Measurements from ENCODE around the gene FOXN1. TPM values are rescaled to one million over a fixed set of nuclear protein-coding genes. Genes with fewer than 3 reads are reported as not detected.

The FOXN1 gene
- total RNA-seq, 1 donor from 2014 or later, result not detected

- intact Hi-C loops (cut with micrococcal nuclease), result no loop called here
- no peak for DNase-seq
- Mint-ChIP-seq H3K36me3 (ENCODE audit: low read depth) (no peaks in the 10 kb centered on the region), H3K27me3 (peaks cover 5% of the 10 kb centered on the region), H3K27ac (no peak overlapping the region), H3K4me1 (peaks cover under 1% of the 10 kb centered on the region), H3K4me3 (no peak overlapping the region), H3K9me3 (no peaks in the 10 kb centered on the region)
Measured at GRCh38 chr17:28499684-28500357, 6.3 kb upstream of the FOXN1 start.

GRCh38 chr17:28500712-28501379, 5.3 kb upstream of the FOXN1 start:
- H3K36me3 Mint-ChIP-seq (ENCODE audit: low read depth), result no peaks in the 10 kb centered on the region
- intact Hi-C loops (cut with micrococcal nuclease), result no loop called here
- no peak overlapping the region for H3K27ac Mint-ChIP-seq

GRCh38 chr17:28501421-28502284, 4.5 kb upstream of the FOXN1 start:
- no peaks in the 10 kb centered on the region for H3K4me1 Mint-ChIP-seq
- H3K27me3 Mint-ChIP-seq, result peaks cover 7% of the 10 kb centered on the region
- intact Hi-C loops (cut with micrococcal nuclease), result no loop called here
- no peaks in the 10 kb centered on the region for H3K9me3 Mint-ChIP-seq
- no peaks in the 10 kb centered on the region for H3K36me3 Mint-ChIP-seq (ENCODE audit: low read depth)
- H3K4me3 Mint-ChIP-seq, result no peak overlapping the region
- H3K27ac Mint-ChIP-seq, result no peak overlapping the region
- DNase-seq, result no peak

More at GRCh38 chr17:28500712-28501379, 5.3 kb upstream of the FOXN1 start:
- no peaks in the 10 kb centered on the region for H3K4me1 Mint-ChIP-seq
- peaks cover 7% of the 10 kb centered on the region for H3K27me3 Mint-ChIP-seq
- DNase-seq, result no peak
- H3K9me3 Mint-ChIP-seq, result no peaks in the 10 kb centered on the region
- H3K4me3 Mint-ChIP-seq, result no peak overlapping the region

GRCh38 chr17:28503420-28503819, 2.7 kb upstream of the FOXN1 start:
- DNase-seq, result no peak
- no peaks in the 10 kb centered on the region for H3K9me3 Mint-ChIP-seq
- H3K4me1 Mint-ChIP-seq, result no peaks in the 10 kb centered on the region
- H3K4me3 Mint-ChIP-seq, result no peak overlapping the region
- intact Hi-C loops (cut with micrococcal nuclease), result no loop called here
- H3K36me3 Mint-ChIP-seq (ENCODE audit: low read depth), result no peaks in the 10 kb centered on the region
- H3K27ac Mint-ChIP-seq, result no peak overlapping the region
- H3K27me3 Mint-ChIP-seq, result peaks cover 7% of the 10 kb centered on the region

- H3K9me3 Mint-ChIP-seq, result no peaks in the 10 kb centered on the region
- H3K27ac Mint-ChIP-seq, result no peak overlapping the region
- H3K36me3 Mint-ChIP-seq (ENCODE audit: low read depth), result no peaks in the 10 kb centered on the region
- intact Hi-C loops (cut with micrococcal nuclease), result no loop called here
- H3K4me1 Mint-ChIP-seq, result no peaks in the 10 kb centered on the region
- H3K4me3 Mint-ChIP-seq, result no peak overlapping the region
- H3K27me3 Mint-ChIP-seq, result peaks cover 11% of the 10 kb centered on the region
- no peak for DNase-seq
Measured at GRCh38 chr17:28506763-28507487, 777 bp downstream of the FOXN1 start.

GRCh38 chr17:28507567-28508203, 1.5 kb downstream of the FOXN1 start:
- no peak for DNase-seq
- Mint-ChIP-seq H3K27me3 (peaks cover 11% of the 10 kb centered on the region), H3K27ac (no peak overlapping the region), H3K9me3 (no peaks in the 10 kb centered on the region), H3K4me1 (no peaks in the 10 kb centered on the region), H3K4me3 (no peak overlapping the region), H3K36me3 (ENCODE audit: low read depth) (no peaks in the 10 kb centered on the region)
- intact Hi-C loops (cut with micrococcal nuclease), result no loop called here

- no peaks in the 10 kb centered on the region for H3K4me1 Mint-ChIP-seq
- no peaks in the 10 kb centered on the region for H3K9me3 Mint-ChIP-seq
- no peak overlapping the region for H3K4me3 Mint-ChIP-seq
- H3K36me3 Mint-ChIP-seq (ENCODE audit: low read depth), result no peaks in the 10 kb centered on the region
- intact Hi-C loops (cut with micrococcal nuclease), result no loop called here
- DNase-seq, result no peak
- peaks cover 11% of the 10 kb centered on the region for H3K27me3 Mint-ChIP-seq
- H3K27ac Mint-ChIP-seq, result no peak overlapping the region
Measured at GRCh38 chr17:28508211-28508724, 2.1 kb downstream of the FOXN1 start.

- Mint-ChIP-seq H3K27me3 (peaks cover 7% of the 10 kb centered on the region), H3K36me3 (ENCODE audit: low read depth) (no peaks in the 10 kb centered on the region), H3K27ac (no peak overlapping the region), H3K4me3 (no peak overlapping the region), H3K9me3 (no peaks in the 10 kb centered on the region), H3K4me1 (no peaks in the 10 kb centered on the region)
- DNase-seq, result no peak
- intact Hi-C loops (cut with micrococcal nuclease), result no loop called here
Measured at GRCh38 chr17:28509789-28510188, 3.6 kb downstream of the FOXN1 start.

- H3K4me3 Mint-ChIP-seq, result no peak overlapping the region
Measured at GRCh38 chr17:28511858-28512461, 5.8 kb downstream of the FOXN1 start.

GRCh38 chr17:28513476-28513875, 7.3 kb downstream of the FOXN1 start:
- Mint-ChIP-seq H3K36me3 (ENCODE audit: low read depth) (no peaks in the 10 kb centered on the region), H3K4me3 (no peak overlapping the region), H3K4me1 (no peaks in the 10 kb centered on the region), H3K9me3 (peaks cover 3% of the 10 kb centered on the region), H3K27me3 (peaks cover 5% of the 10 kb centered on the region), H3K27ac (no peak overlapping the region)
- DNase-seq, result no peak
- intact Hi-C loops (cut with micrococcal nuclease), result no loop called here

More at GRCh38 chr17:28511858-28512461, 5.8 kb downstream of the FOXN1 start:
- Mint-ChIP-seq H3K27ac (no peak overlapping the region), H3K4me1 (no peaks in the 10 kb centered on the region), H3K36me3 (ENCODE audit: low read depth) (no peaks in the 10 kb centered on the region), H3K27me3 (peaks cover 3% of the 10 kb centered on the region), H3K9me3 (peaks cover 3% of the 10 kb centered on the region)
- intact Hi-C loops (cut with micrococcal nuclease), result no loop called here
- no peak for DNase-seq

GRCh38 chr17:28514561-28515002, 8.4 kb downstream of the FOXN1 start:
- DNase-seq, result no peak
- Mint-ChIP-seq H3K27me3 (peaks cover 8% of the 10 kb centered on the region), H3K4me3 (no peak overlapping the region), H3K27ac (no peak overlapping the region), H3K4me1 (no peaks in the 10 kb centered on the region), H3K9me3 (peaks cover 3% of the 10 kb centered on the region), H3K36me3 (ENCODE audit: low read depth) (no peaks in the 10 kb centered on the region)
- intact Hi-C loops (cut with micrococcal nuclease), result no loop called here

GRCh38 chr17:28515518-28515917, 9.4 kb downstream of the FOXN1 start:
- H3K36me3 Mint-ChIP-seq (ENCODE audit: low read depth), result no peaks in the 10 kb centered on the region
- no peak overlapping the region for H3K27ac Mint-ChIP-seq
- no peak overlapping the region for H3K4me3 Mint-ChIP-seq
- DNase-seq, result no peak
- H3K27me3 Mint-ChIP-seq, result peaks cover 6% of the 10 kb centered on the region
- intact Hi-C loops (cut with micrococcal nuclease), result no loop called here
- no peaks in the 10 kb centered on the region for H3K4me1 Mint-ChIP-seq
- H3K9me3 Mint-ChIP-seq, result peaks cover 3% of the 10 kb centered on the region

GRCh38 chr17:28518132-28518531, 12.0 kb downstream of the FOXN1 start:
- Mint-ChIP-seq H3K4me3 (no peak overlapping the region), H3K27me3 (peaks cover 7% of the 10 kb centered on the region), H3K4me1 (no peaks in the 10 kb centered on the region), H3K36me3 (ENCODE audit: low read depth) (no peaks in the 10 kb centered on the region), H3K27ac (no peak overlapping the region), H3K9me3 (peaks cover 3% of the 10 kb centered on the region)
- no peak for DNase-seq
- intact Hi-C loops (cut with micrococcal nuclease), result no loop called here

Data from activated CD4-positive, alpha-beta T cell treated with anti-CD3 and anti-CD28 coated beads, Interleukin-2, amount 10 ng/mL, durations not matched to agents 24 days and 14 days (primary cell).